ENCODE results near the gene BAIAP2.

- TF ChIP-seq, protein P1, sequence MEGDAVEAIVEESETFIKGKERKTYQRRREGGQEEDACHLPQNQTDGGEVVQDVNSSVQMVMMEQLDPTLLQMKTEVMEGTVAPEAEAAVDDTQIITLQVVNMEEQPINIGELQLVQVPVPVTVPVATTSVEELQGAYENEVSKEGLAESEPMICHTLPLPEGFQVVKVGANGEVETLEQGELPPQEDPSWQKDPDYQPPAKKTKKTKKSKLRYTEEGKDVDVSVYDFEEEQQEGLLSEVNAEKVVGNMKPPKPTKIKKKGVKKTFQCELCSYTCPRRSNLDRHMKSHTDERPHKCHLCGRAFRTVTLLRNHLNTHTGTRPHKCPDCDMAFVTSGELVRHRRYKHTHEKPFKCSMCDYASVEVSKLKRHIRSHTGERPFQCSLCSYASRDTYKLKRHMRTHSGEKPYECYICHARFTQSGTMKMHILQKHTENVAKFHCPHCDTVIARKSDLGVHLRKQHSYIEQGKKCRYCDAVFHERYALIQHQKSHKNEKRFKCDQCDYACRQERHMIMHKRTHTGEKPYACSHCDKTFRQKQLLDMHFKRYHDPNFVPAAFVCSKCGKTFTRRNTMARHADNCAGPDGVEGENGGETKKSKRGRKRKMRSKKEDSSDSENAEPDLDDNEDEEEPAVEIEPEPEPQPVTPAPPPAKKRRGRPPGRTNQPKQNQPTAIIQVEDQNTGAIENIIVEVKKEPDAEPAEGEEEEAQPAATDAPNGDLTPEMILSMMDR (IDR thresholded peaks at IDR 0.05), result no peak
- no peak for TF ChIP-seq POLR2A (IDR thresholded peaks at IDR 0.05)
These were observed 32.3 kb upstream of the BAIAP2 start for GRCh38 chr17:81002409-81003361.

Data from thyroid gland (tissue), 4 donors.